Measurements from ENCODE around the gene MBD1. TPM values are rescaled to one million over a fixed set of nuclear protein-coding genes. Genes with fewer than 3 reads are reported as not detected.

MBD1 gene
- total and polyA plus RNA-seq, 12 donors: 46.2 to 156 (median 73.9) TPM

- Histone ChIP-seq H3K4me3 (peak overlapping the region; percentile 44 to 94 (median 81)), H3K27me3 (no peaks in the 10 kb centered on the region), H3K36me3 (replicated peaks in 1 of 2) (peaks cover 0 to 52% of the 10 kb centered on the region in 2 donors), H3K4me1 (replicated peaks in 1 of 2) (peaks cover 23 to 33% of the 10 kb centered on the region in 2 donors), H3K27ac (peak overlapping the region in 4 of 5 donors; percentile 90 to 96 (median 92)), H3K9me3 (replicated peaks in 1 of 3) (no peaks in the 10 kb centered on the region)
- TF ChIP-seq POLR2A (IDR thresholded peaks at IDR 0.05) (no peak), CTCF (IDR thresholded peaks at IDR 0.05) (no peak)
- 0 to 3% (median 2%) methylated on average over 16 of the region's 16 CpGs for WGBS, 4 donors
- intact Hi-C loops (cut with DNase I): no loop called here
- no peak for DNase-seq
These were observed 522 bp downstream of the MBD1 start for GRCh38 chr18:50280707-50281294.

- peak overlapping the region in 1 of 4 donors; percentile 78 for H3K4me3 ChIP-seq
These were observed 1.6 kb downstream of the MBD1 start for GRCh38 chr18:50279752-50280151.

GRCh38 chr18:50277942-50278341, 3.4 kb downstream of the MBD1 start:
- intact Hi-C loops (cut with DNase I): loop anchor here in 1 of 2 donors (10.0 kb wide), 1 partner anchor 77 kb away; no protein-coding TSS in a partner anchor
- Histone ChIP-seq H3K36me3 (replicated peaks in 1 of 2) (peaks cover 0 to 62% of the 10 kb centered on the region in 2 donors), H3K9me3 (replicated peaks in 1 of 3) (no peaks in the 10 kb centered on the region), H3K4me1 (replicated peaks in 1 of 2) (peaks cover 23 to 33% of the 10 kb centered on the region in 2 donors), H3K27ac (no peak overlapping the region), H3K27me3 (no peaks in the 10 kb centered on the region), H3K4me3 (no peak overlapping the region)
- 68 to 79% (median 74%) methylated on average over 6 of the region's 6 CpGs for WGBS, 4 donors
- no peak for TF ChIP-seq CTCF (IDR thresholded peaks at IDR 0.05)
- no peak for TF ChIP-seq POLR2A (IDR thresholded peaks at IDR 0.05)
- no peak for DNase-seq

More at GRCh38 chr18:50279752-50280151, 1.6 kb downstream of the MBD1 start:
- Histone ChIP-seq H3K27me3 (no peaks in the 10 kb centered on the region), H3K9me3 (replicated peaks in 1 of 3) (no peaks in the 10 kb centered on the region), H3K4me1 (replicated peaks in 1 of 2) (peaks cover 23 to 33% of the 10 kb centered on the region in 2 donors), H3K36me3 (replicated peaks in 1 of 2) (peaks cover 0 to 58% of the 10 kb centered on the region in 2 donors), H3K27ac (no peak overlapping the region)
- DNase-seq: no peak
- intact Hi-C loops (cut with DNase I): loop anchor here in 1 of 2 donors (10.0 kb wide), 1 partner anchor 75 kb away; no protein-coding TSS in a partner anchor
- TF ChIP-seq CTCF (IDR thresholded peaks at IDR 0.05) (no peak), POLR2A (IDR thresholded peaks at IDR 0.05) (no peak)
- 92 to 97% (median 96%) methylated on average over 7 of the region's 7 CpGs for WGBS, 4 donors

- Histone ChIP-seq H3K9me3 (replicated peaks in 1 of 3) (no peaks in the 10 kb centered on the region), H3K27me3 (no peaks in the 10 kb centered on the region), H3K27ac (peak overlapping the region in 1 of 5 donors; percentile 5), H3K4me1 (replicated peaks in 1 of 2) (peaks cover 16 to 26% of the 10 kb centered on the region in 2 donors), H3K4me3 (no peak overlapping the region), H3K36me3 (replicated peaks in 1 of 2) (peaks cover 0 to 67% of the 10 kb centered on the region in 2 donors)
- no peak for DNase-seq
- TF ChIP-seq CTCF (IDR thresholded peaks at IDR 0.05) (no peak), POLR2A (IDR thresholded peaks at IDR 0.05) (no peak)
- intact Hi-C loops (cut with DNase I): loop anchor here in 1 of 2 donors (10.0 kb wide), 1 partner anchor 78 kb away; no protein-coding TSS in a partner anchor
- WGBS, 4 donors: 61 to 82% (median 71%) methylated on average over 4 of the region's 4 CpGs
These were observed 4.9 kb downstream of the MBD1 start for GRCh38 chr18:50276452-50276851.

Measured in adrenal gland (tissue), 12 donors.